OCI-LY7 (cell line): ENCODE data around the gene PWWP2B. TPM values are rescaled to one million over a fixed set of nuclear protein-coding genes. Genes with fewer than 3 reads are reported as not detected.

Experiments
- BruUV-seq: library from RNA; stranded (reverse); fragments of 400-500 nt; replicated peaks from 2 replicates; lab custom pipeline; 2021; lab: Mats Ljungman, UMichigan
- CTCF ChIA-PET: fragments of 300-600 bp; sonication (Branson Sonifier 250); formaldehyde crosslinking; loops from one replicate; lab custom pipeline; 2022; ENCODE audit warnings: antibody characterized with exemption; ENCODE audit not compliant: unreplicated experiment; lab: Charles Lee
- POLR2A ChIA-PET: fragments of 300-600 bp; sonication (Branson Sonifier 250); formaldehyde crosslinking; loops from one replicate; lab custom pipeline; 2022; ENCODE audit warnings: antibody characterized with exemption; lab: Charles Lee
- DNase-seq: peaks from one replicate; pipeline ENCODE4 v3.0.0-alpha.2; 2015; ENCODE audit warnings: low spot score
- H2AFZ ChIP-seq: fragments of 200-600 bp; sonication (generic), shearing (Covaris generic); 2 replicates; pipeline ENCODE4 v1.6.1; 2014; ENCODE audit warnings: mild to moderate bottlenecking, antibody characterized with exemption, low read length, moderate library complexity
- H3K27ac ChIP-seq: fragments of 200-600 bp; sonication (generic); 2 replicates; pipeline ENCODE4 v1.5.1; 2014; ENCODE audit warnings: mixed run types, low read depth, mild to moderate bottlenecking, moderate library complexity, low read length, inconsistent platforms; ENCODE audit not compliant: poor library complexity, severe bottlenecking
- H3K36me3 ChIP-seq: fragments of 200-600 bp; sonication (generic); 2 replicates; pipeline ENCODE4 v1.6.1; 2014; ENCODE audit warnings: mild to moderate bottlenecking, antibody characterized with exemption, low read length, moderate library complexity, mixed read lengths; ENCODE audit not compliant: insufficient read depth
- H3K4me1 ChIP-seq: fragments of 200-600 bp; sonication (generic); 2 replicates; pipeline ENCODE4 v1.5.1; 2014; ENCODE audit warnings: mild to moderate bottlenecking, low read length; ENCODE audit not compliant: insufficient read depth, poor library complexity, severe bottlenecking
- H3K4me2 ChIP-seq: fragments of 200-600 bp; sonication (generic); 2 replicates; pipeline ENCODE4 v1.6.1; 2014; ENCODE audit warnings: mild to moderate bottlenecking, low read length
- H3K4me3 ChIP-seq: fragments of 200-600 bp; sonication (generic); 2 replicates; pipeline ENCODE4 v1.5.1; 2014; ENCODE audit warnings: mild to moderate bottlenecking, low read depth, low read length; ENCODE audit not compliant: poor library complexity, severe bottlenecking
- H3K79me2 ChIP-seq: fragments of 200-600 bp; sonication (generic); 2 replicates; pipeline ENCODE4 v1.6.1; 2016; ENCODE audit warnings: low read depth, mild to moderate bottlenecking, low read length, moderate library complexity, mixed read lengths; ENCODE audit not compliant: insufficient read depth
- H3K9me2 ChIP-seq: fragments of 200-600 bp; sonication (generic); 2 replicates; pipeline ENCODE4 v1.6.1; 2016; ENCODE audit warnings: mild to moderate bottlenecking, low read length, mixed read lengths; ENCODE audit not compliant: insufficient read depth
- H3K9me3 ChIP-seq: fragments of 200-600 bp; sonication (generic); 2 replicates; pipeline ENCODE4 v1.6.1; 2014; ENCODE audit warnings: mild to moderate bottlenecking, mixed run types, low read length, mixed read lengths
- H4K20me1 ChIP-seq: fragments of 200-600 bp; sonication (generic); 2 replicates; pipeline ENCODE4 v1.6.1; 2014; ENCODE audit warnings: mild to moderate bottlenecking, antibody characterized with exemption, low read length, moderate library complexity, mixed read lengths; ENCODE audit not compliant: insufficient read depth
- EZH2phosphoT487 ChIP-seq: fragments of 200-600 bp; sonication (generic); IDR thresholded peaks from 2 replicates; pipeline ENCODE4 v1.6.1; 2018; ENCODE audit warnings: low read depth, borderline replicate concordance, mild to moderate bottlenecking, mixed run types, antibody characterized with exemption, low read length, moderate library complexity, mixed read lengths
- intact Hi-C: fragments of 100-400 bp; cut with micrococcal nuclease; formaldehyde crosslinking; loops from one replicate; pipeline ENCODE4 v1.10.0; 2022; ENCODE audit not compliant: unreplicated experiment
- total RNA-seq, 2 experiments: library from RNA; depleted of rRNA in 1 of 2; stranded (reverse); fragments of >200 nt in 1 of 2; shearing (Covaris generic) in 1 of 2; gene quantifications; 2 replicates each; pipeline ENCODE4 v1.2.3, GENCODE V29; 2014 to 2022
- TF ChIP-seq, protein P1 (sequence below): fragments of 200-600 bp; sonication (generic); conservative IDR thresholded peaks from 2 replicates; pipeline ENCODE4 v1.5.1; 2014; ENCODE audit warnings: mild to moderate bottlenecking, antibody characterized with exemption, low read length, moderate library complexity, mixed read lengths

Gene PWWP2B
- total RNA-seq, 2 experiments from 2014 or later, result 5.9 to 10.6 TPM

DNA sequence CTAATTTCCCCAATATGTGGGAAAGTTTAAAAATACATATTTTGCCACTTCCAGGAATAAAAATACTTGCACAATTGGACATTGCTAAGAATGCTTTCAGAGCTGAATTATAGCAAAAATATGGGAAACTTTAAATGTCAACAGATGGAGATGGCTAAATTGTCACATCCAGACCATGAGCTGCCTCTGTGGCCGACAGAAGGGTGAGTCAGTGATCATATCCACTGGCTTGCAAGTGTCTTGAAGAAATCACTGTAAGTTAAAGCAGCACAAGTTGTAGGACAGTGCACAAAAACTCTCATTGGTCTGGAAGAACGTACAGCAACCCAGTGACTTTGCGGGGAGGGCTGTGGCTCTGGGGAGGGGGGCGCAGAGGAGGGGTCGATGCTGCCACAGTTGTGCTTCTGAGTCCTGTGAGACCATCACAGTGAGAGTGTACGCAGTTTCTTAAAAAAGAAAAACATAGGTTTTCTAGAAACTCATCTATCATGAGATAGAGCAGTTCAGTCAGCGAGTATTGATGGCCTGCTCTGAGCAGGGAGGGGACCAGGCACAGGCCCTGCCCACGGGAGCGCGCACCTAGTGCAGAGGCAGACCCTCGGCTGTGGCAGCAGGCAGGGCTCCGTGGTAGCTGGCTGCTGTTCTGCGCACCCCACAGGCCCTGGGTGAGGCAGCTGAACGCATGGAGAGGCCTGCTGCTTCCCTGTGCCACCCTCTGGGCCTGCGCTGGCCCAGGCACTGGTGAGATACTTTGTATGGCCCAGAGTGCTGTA is 39.5 kb upstream of the PWWP2B start:
- H3K36me3 ChIP-seq, result no peaks in the 10 kb centered on the region
- H3K4me2 ChIP-seq, result no peak overlapping the region
- no peak overlapping the region for H3K27ac ChIP-seq
- H3K4me3 ChIP-seq, result no peak overlapping the region
- BruUV-seq, result no TSS peak
- H3K9me2 ChIP-seq, result no peaks in the 10 kb centered on the region
- no peaks in the 10 kb centered on the region for H3K79me2 ChIP-seq
- peaks cover 3% of the 10 kb centered on the region for H3K4me1 ChIP-seq
- no peaks in the 10 kb centered on the region for H4K20me1 ChIP-seq
- TF ChIP-seq, protein P1, sequence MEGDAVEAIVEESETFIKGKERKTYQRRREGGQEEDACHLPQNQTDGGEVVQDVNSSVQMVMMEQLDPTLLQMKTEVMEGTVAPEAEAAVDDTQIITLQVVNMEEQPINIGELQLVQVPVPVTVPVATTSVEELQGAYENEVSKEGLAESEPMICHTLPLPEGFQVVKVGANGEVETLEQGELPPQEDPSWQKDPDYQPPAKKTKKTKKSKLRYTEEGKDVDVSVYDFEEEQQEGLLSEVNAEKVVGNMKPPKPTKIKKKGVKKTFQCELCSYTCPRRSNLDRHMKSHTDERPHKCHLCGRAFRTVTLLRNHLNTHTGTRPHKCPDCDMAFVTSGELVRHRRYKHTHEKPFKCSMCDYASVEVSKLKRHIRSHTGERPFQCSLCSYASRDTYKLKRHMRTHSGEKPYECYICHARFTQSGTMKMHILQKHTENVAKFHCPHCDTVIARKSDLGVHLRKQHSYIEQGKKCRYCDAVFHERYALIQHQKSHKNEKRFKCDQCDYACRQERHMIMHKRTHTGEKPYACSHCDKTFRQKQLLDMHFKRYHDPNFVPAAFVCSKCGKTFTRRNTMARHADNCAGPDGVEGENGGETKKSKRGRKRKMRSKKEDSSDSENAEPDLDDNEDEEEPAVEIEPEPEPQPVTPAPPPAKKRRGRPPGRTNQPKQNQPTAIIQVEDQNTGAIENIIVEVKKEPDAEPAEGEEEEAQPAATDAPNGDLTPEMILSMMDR, result no peak
- no peak for TF ChIP-seq EZH2phosphoT487
- H3K9me3 ChIP-seq, result no peaks in the 10 kb centered on the region
- POLR2A ChIA-PET, result no interaction called here
- H2AFZ ChIP-seq, result no peak overlapping the region
- CTCF ChIA-PET, result no interaction called here
- intact Hi-C loops, result no loop called here
- DNase-seq, result no peak

DNA sequence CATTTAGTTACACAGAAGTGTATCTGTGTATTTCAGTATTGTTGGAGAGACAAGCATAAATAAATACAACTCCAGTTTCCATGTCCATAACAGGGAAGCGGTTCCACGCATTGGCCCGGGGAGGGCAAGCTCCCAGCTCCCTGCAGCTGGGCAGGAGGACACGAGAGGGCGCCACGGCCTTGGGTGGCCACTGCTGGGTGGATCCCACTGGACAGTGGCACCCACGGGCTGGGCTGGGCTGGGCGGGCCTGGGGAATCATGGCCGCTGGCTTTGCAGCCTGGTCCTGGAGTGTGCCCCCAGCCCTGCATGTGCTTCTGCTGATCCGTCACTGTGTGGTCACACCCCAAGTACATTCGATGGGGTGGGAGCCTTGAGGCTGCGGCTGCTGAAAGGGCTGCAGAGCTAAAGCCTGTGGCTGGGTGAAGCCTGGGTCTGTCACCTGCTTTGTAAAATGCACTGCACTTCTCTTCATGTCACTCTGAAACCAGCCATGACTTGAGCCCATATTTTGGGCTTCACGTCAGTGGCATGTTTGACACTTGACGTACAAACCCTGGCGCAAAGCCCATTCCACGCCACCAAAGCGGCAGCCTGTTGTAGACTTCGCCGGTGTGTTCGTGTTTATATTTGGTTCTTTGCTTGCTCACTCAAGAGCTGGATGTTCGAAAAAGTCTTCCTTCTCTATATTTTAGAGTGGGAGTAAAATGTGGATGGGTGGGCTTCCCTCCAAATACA is 37.5 kb upstream of the PWWP2B start:
- Histone ChIP-seq H3K79me2 (no peaks in the 10 kb centered on the region), H3K27ac (no peak overlapping the region), H3K36me3 (no peaks in the 10 kb centered on the region), H3K9me3 (no peaks in the 10 kb centered on the region), H3K4me1 (no peaks in the 10 kb centered on the region), H3K4me3 (no peak overlapping the region), H4K20me1 (no peaks in the 10 kb centered on the region), H3K9me2 (no peaks in the 10 kb centered on the region), H2AFZ (no peak overlapping the region), H3K4me2 (no peak overlapping the region)
- no peak for DNase-seq
- TF ChIP-seq, protein P1, result no peak
- TF ChIP-seq EZH2phosphoT487, result no peak
- intact Hi-C loops, result no loop called here
- ChIA-PET POLR2A (no interaction called here), CTCF (no interaction called here)
- no TSS peak for BruUV-seq
